Measurements from ENCODE around the gene IL3RA.
"Not testable (repeated sequence)": the region's sequence is repeated elsewhere in the genome, so short reads cannot be mapped to it uniquely, and the experiment has no call there.

IL3RA gene

GRCh38 chrX:1400742-1401471 lies 64.3 kb downstream of the IL3RA start:
- POLR2A ChIA-PET = no interaction called here
- TF ChIP-seq CTCF (IDR thresholded peaks at IDR 0.05; ENCODE audit: control extremely low read depth, extremely low read depth, low read depth, missing control alignments) = no peak
- no peak for DNase-seq (ENCODE audit: extremely low spot score)
- CTCF ChIA-PET = no interaction called here

GRCh38 chrX:1401611-1402430 lies 65.2 kb downstream of the IL3RA start:
- no peak for TF ChIP-seq CTCF (IDR thresholded peaks at IDR 0.05; ENCODE audit: control extremely low read depth, extremely low read depth, low read depth, missing control alignments)
- POLR2A ChIA-PET = no interaction called here

GRCh38 chrX:1403228-1403627 lies 66.6 kb downstream of the IL3RA start:
- TF ChIP-seq CTCF (IDR thresholded peaks at IDR 0.05; ENCODE audit: control extremely low read depth, extremely low read depth, low read depth, missing control alignments) = no peak
- no peak for DNase-seq (ENCODE audit: extremely low spot score)
- ChIA-PET CTCF (no interaction called here), POLR2A (no interaction called here)

More at GRCh38 chrX:1401611-1402430, 65.2 kb downstream of the IL3RA start:
- DNase-seq (ENCODE audit: extremely low spot score) = no peak
- CTCF ChIA-PET = no interaction called here

- POLR2A ChIA-PET; CTCF ChIA-PET; DNase-seq (ENCODE audit: extremely low spot score): not testable (repeated sequence)
These were observed 67.3 kb downstream of the IL3RA start for GRCh38 chrX:1403867-1404266.

- DNase-seq (ENCODE audit: extremely low spot score) = not testable (repeated sequence)
These were observed 69.2 kb downstream of the IL3RA start for GRCh38 chrX:1405769-1406168.

GRCh38 chrX:1407035-1407434 lies 70.5 kb downstream of the IL3RA start:
- POLR2A ChIA-PET = no interaction called here
- no peak for DNase-seq (ENCODE audit: extremely low spot score)
- CTCF ChIA-PET = no interaction called here
- TF ChIP-seq CTCF (IDR thresholded peaks at IDR 0.05; ENCODE audit: control extremely low read depth, extremely low read depth, low read depth, missing control alignments) = no peak

More at GRCh38 chrX:1405769-1406168, 69.2 kb downstream of the IL3RA start:
- POLR2A ChIA-PET, CTCF ChIA-PET: not testable (repeated sequence)

GRCh38 chrX:1411326-1411725 lies 74.7 kb downstream of the IL3RA start:
- no peak for DNase-seq (ENCODE audit: extremely low spot score)
- TF ChIP-seq CTCF (IDR thresholded peaks at IDR 0.05; ENCODE audit: control extremely low read depth, extremely low read depth, low read depth, missing control alignments) = no peak
- ChIA-PET CTCF (no interaction called here), POLR2A (no interaction called here)

Data from GM10248 (cell line).